ENCODE results near the gene TWIST2. TPM values are rescaled to one million over a fixed set of nuclear protein-coding genes. Genes with fewer than 3 reads are reported as not detected.

TWIST2 gene
- polyA plus RNA-seq, 5 donors = 4.0 to 6.7 (median 4.6) TPM

DNA sequence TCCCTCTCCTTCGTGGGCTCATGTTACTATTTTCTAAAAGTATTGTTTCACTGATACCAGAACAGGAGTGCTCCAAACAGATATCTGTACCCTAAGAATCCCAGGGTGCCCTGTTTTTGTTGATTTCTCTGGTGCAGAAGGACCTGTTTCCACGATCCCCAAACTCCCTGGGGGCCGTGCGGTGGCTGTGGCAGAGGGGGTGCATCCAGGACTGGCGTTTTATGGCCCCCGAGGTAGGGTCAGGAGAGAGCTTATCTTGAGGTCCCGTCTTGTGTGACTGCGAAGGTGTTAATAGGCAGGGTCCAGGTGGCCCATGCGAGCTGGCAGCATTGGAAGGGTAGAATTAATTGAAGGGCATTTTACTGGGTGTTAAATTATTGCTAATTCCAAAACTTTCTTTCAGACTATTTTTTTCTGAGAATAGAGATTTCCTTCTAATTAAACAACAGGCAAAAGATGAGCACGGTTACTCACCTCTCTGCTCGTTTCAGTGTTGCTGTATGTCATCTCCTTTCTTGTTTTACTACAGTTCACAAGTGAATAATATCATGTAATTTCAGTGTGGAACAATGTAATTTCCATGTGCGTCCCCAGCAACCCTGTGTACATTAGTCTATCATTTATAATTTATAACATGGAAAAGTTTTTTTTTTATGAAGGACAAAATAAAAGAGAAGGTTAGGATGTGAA, 8.2 kb downstream of the TWIST2 start:
- DNase-seq = no peak

DNA sequence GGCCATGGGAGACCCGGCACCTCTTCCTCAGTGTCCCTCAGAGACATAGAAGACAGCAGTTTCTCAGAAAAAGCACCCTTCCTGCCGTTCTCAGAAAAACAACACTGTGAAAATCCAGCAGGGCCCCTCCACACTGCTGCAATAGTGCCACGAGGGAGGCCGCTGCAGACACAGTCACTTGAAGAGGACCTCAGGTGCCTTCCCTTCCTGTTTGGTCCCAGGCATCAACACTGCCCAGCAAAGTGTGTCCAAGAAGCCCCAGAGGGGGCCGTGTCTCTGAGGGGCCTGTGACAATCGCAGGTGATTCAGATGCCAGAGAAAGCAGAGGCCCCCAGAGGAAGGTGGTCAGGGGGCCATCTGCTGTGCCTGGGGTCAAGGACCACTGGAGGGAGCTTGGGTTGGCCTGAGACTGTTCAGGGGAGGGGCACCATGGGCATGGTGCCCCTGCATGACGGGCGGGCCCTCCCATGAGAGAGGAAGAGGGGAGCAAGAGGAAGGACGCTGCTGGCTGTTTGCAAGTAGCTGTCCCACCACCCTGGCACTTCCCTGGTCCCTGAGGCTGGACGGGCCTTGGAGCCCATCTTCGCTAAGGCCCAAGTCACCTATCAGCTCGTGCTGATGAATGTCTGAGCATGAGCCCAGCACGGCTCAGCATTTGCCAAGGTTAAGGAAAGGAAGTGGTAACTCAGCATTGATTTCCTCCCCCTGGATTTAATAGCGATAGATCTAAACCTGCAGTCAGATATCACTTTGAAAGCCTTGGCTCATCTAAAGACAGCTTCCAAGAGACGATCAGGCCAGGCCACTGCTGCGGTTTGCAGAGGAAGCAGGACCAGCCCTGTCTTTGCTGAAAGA, 9.1 kb downstream of the TWIST2 start:
- no peak for DNase-seq

DNA sequence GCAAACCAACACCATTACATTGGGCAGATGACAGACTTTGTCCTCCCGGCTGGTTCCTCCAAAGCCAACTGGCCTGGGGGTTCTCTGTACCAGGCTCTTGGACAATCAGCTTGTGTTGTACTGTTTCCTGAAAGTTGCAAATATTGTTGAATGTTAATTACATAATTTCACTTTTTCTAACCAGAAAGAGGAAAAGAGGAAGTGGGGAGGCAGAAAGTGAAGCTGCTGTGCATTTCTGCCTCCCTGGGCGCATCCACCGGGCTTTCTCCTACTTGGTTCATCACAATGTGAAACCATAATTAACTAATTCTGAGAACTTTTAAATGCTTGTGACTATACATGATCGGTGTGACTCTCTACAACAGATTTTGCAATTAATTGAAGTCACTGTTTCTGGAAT, 10.1 kb downstream of the TWIST2 start:
- no peak for DNase-seq

DNA sequence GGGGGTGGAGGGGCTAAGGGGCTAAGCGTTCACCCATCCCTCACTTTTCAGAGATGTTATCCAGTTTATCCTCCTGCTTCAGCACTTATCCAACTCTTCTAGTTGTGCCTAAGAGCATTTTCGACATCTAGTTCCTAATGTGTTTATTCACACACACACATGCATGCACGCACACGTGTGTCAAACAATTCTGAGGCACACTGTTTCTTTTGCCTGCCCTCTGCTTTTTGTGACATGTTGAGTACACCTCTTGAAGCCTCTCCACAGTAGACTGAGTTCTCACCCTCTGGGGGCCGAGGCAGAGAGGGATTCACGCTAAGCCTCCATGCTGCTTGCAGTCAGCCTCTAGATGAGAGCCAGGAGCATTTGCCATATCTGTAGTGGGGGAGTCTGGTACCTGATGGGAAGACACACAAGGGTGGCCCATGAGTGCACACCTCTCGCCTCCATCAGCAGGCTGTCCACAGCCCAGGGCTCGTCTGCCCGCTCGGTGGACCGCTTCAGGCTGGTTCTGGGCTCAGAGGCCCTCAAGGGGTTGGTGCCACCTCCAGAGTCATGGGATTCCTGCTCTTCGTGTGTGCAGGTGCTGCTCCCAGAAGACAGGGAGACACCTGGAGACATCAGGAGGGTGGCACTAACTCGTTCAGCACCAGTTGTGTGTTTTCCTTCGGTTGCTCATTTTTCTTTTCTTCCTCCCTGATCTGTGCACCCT, 11.9 kb downstream of the TWIST2 start:
- DNase-seq = no peak

DNA sequence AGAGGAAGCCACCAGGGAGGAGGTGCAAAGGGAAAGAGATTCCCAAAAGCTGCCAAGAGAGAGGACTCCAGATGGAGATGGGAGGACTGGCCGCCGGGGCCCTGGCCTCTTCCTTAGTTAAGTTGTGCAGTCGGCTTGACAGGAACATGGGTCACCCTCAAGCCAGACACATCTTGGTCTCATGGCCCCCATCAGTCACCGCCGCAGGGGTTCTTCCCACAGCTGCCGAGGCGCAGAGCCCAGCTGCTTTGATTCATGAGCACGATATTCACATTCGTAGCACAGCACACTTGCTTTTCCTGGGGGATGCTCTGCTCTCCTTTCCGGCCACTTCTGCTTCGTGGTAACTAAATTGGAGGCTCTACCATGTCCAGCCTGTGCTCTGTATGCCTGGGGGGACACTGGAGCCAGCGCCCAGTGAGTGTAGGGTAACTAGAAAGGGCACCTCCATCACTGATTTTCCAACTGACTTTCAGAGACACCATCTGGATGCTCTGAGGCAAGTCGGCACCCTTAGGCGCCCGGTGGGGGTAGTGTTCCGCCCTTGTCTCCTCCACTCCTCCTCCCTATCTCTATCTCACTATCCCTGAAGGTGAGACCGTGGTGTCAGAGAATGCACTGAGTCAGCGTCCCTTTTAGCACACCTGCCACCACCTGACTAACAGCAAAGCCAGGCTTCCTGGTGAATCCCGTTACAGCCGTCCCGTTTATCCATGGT, 13.3 kb downstream of the TWIST2 start:
- DNase-seq = no peak

DNA sequence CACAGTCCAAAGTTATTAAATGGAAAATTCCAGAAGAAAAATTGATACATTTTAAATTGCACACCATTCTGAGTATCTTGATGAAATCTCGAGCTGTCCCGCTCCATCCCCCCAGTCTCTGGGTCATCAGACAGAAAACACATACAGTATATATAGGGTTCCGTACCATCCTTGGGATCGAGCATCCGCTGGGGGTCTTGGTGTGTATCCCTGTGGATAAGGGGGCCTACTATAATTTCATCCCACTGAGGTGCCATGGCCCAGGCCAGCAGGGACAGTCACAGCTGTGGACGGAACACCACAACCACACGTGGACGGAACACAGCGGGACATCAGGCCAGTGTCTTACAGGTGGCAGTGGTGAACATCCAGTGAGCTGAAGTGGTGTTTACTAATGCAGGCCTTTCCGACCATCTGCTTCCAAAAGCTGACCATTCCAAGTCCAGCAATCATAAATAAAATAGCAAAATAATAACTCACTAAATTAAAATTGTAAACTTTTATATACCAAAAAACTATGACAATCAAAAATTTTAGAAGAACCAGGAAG, 14.0 kb downstream of the TWIST2 start:
- DNase-seq = no peak

DNA sequence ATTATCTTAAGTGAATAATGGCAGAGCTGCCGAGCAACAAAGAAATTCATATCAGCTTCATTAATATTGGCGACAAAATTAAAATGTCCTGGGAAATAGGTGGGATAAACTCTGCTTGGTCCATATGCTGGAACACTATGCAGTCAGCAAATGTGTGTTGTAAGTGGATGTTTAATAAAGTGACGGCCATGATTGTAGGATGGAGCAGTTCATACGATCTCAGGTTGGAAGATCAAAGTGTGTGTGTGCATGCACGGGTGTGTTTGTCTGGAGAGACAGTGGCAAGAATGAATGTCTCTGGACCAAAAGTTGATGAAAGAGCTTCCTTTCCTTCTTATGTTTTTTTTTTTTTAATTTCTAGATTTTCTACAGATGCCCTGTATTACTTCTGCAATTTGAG, 14.8 kb downstream of the TWIST2 start:
- no peak for DNase-seq

DNA sequence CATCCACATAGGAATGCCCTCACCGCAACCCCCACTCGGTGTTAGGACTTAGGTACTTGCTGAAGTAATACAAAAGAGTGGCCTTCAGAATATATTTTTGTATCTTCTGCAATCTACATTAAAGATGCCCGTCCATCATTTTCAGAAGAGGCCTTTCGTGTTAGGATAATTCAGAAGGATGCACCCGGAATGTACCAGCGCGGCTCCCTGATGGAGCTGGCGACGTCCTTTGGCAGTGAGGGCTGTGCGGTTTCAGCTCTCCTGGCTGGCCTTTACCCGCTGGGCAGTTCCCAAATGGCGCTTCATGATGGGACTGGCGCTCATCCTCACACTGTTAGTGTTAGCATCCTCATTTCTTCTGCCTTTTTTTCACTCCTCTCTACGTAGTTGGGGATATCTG, 15.3 kb downstream of the TWIST2 start:
- DNase-seq = no peak

DNA sequence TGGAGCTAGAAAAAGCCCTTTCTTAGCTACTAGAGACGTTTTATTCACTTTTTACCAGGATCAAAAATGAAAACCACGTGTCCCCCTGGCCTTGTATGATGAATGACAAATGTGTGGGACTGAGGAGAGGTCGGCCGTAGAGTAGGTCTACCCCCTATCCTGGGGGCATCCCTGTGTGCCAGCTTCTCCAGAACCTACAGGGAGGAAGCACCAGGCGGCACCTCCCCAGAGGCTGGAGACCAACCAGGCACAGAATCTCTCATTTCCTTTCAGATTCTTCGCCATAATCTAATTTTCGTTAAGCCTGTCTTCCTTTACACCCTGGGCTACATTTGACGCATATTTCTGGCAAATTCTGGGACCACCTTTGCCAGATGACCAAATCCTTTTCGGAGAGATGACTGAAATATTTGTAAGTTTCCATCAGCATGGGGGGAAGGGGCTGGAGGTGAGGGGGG, 15.9 kb downstream of the TWIST2 start:
- DNase-seq = no peak

DNA sequence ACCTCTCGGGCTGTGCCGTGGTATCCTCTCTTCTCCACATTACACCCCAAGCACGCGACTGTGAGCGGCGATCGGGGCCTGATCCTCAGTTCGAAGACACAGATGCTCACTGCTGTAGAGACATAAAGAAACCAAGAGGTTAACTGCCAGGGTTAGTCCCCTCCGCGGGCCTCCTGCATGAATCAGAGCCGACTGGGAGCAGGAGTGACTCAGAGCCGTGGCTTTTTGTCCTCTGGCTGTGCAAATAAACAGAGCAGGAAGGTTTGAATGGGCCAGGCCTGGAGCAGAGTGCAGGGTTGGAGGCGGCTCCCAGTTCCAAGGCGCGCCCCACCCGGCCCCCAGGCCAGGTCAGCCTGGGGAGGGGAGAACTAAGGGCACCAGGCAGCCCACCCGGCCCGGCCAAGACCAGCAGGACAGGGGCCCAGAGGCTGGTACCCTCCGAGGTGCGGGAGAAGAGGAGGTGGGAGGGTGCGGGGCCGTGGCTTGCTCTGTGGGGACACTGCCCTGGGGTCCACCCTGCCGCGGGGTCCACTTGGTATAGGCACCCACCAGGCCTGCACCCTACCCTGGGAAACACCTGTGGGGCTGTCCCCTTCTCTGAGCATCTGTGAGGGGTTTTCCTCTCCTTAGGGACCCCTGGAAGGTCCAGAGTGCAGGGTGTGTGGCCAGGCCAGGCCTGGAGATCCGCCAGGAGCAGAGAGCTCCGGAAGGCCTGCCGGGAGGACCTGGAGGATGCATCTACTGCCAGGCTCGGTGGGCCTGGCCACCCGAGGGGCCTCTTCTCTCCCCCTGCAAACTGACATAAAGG, 16.5 kb downstream of the TWIST2 start:
- peak in 1 of 2 donors; percentile 69 for DNase-seq

DNA sequence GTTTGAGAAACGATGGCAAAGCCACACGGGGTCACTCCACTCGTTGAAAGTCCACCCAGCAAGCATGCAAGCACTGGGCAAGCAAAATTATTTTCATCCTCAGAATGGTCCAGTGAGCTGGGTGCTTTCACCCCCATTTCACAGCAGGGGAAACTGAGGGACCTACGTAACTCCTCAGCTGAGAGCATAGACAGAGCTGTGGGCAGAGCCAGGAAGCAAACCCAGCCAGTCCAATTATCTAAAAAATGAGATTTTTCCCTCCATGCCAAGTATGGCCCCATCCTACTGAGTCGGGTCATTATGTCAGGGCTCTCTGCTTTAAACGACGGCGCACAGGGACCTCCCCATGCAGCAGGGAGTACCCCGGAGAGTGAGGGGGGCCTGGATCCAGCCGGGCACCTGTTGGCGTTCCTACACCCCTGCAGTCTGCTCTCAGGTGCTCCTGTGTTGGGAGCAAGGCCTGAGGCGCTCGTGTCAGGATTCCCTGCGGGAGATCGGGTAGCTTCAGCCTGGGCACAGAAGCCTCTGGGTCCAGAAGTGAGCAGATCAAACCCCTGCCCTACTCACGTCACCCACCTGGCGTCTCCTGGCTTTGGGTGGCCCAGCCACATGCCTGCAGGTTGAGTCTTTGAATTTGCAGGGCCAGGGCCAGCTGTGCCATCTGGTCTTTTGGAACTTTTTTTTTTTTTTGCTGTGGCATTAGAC, 17.3 kb downstream of the TWIST2 start:
- DNase-seq = no peak

DNA sequence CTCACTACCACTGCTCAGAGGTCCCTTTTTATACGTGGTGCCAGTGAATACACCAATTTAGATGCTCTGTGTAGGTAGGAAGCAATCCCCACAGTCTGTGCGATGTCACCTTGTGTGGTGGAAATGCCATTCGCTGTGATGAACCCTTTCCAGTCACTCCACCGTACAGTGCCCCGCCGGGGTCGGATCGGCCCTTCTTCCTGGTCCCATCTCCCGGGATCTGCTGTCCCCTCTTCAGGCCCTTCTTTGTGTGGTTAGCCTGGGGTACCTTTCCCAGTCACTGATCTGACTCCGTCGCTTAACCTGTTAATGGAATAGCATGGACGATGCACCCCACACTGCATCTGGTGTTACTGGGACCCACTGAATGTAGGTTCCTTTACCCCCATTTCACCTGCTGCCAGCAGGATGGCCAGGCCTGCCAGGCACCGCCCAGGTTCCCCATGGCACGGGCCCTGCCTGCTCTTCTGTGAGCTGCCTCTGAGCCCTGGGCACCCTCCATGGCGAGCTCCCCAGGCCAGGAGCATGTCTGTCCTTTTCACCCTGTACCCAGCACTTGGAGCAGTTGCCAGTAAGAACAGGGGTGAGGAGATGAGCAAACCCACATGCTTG, 18.0 kb downstream of the TWIST2 start:
- no peak for DNase-seq

DNA sequence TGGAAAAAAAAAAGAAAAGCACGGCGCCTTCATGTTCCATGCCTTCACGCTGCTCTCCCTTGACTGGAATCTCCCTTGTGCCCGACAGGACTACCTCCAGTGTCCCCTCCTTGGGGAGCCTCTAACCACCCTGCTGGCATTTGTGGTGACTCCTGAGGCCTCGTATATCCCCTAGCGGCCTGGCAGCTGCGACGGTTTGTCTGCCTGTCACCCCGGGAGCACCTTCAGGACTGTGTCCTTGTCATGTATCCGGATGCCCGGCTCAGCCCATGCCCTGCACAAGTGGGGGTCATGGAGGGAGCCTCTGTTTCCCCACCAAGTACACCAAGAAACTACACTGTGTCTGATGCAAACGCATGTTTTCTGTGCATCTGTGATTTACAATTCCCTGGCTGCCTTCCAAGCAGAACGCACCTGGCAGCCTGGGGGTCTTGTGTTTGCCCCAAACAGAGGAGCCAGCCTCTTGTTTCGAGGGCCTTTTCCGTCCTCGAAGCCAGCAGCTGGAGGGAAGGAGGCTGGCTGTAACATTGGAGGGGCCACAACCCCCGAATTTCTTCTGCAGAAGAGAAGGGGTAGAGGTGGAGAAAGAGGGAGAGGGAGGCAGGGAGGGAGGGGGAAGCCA, 18.9 kb downstream of the TWIST2 start:
- DNase-seq = no peak

DNA sequence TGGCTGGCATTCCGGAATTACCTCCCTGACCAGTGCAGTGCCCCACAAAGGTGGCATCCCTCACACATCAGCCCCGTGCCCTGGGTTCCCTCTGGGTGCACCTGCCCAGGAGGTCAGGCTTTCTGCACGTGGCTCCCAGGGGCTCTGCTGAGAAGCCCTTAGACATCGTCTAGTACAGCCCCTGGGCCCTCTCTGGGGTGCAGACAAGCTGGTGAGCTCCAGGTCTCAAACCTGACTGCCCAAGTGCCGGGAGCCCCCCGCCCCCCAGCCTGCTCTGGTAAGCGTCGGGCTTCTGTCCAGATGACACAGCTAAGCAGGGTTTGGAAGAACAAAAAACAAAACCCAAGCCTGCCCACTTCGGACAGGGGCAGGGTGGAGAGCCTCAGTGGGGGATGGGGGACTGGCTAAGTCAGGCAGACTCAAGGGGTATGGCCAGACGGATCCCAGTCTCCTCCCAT, 20.2 kb downstream of the TWIST2 start:
- no peak for DNase-seq

DNA sequence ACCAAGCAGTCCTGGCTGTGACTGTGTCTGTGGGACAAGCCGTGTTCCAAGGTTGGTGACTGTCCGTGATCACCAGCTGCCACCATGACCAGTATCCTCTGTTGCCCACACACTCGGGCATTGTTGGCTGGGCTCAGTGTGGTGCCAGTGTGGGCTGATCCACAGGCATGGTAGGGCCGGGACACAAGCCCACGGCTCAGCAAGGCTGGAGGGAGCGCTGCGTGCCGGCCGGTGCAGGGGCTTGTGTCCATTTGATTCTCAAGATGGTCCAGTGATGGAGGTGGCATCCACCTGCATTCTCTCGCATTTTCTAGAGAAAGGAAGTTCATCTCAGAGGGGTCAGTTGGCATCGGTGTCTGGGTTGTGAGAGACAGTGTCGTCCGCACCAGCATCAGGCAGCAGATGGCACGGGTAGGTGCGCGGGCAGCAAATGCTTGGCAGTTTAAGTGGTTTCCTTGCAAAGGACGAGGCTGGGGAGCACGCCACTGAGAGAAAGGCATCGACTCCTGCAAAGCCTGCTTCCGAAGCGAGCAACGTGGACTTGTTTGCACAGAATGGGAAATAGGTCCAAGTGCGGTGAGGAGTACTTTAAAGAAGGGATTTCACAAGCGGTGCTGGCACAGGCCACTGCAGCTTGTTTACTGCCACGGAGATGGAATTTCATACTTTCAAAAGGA, 20.9 kb downstream of the TWIST2 start:
- DNase-seq = peak; percentile 68 to 71

DNA sequence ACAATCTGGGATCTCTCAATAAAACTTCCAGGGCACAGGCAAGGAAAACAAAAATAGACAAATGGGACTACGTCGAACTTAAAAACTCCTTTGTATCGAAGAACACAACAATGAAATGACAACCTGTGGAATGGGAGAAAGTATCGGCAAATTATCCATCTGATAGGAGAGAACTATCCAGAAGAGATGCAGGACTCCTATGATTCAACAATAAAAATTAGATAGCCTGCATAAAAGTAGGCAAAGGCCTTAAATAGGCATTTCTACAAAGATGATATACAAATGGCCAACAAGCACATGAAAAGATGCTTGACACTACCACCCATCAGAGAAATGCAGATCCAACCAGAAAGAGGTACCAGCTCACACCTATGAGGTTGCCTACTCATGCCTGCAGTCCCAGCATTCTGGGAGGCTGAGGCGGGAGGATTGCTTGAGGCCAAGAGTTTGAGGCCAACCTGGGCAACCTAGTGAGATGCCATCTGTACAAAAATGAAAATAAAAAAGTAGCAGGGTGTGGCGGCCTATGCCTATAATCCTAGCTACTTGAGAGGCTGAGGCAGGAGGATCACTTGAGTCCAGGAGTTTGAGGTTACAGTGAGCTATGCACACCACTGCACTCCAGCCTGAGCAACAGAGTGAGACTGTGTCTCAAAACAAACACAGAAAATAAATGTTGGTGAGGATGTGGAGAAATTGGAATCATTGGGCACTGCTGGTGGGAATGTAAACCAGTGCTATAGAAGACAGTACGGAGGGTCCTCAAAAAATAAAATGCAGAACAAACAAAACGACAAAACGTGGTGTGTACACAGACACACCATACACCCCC, 21.6 kb downstream of the TWIST2 start:
- DNase-seq = no peak

DNA sequence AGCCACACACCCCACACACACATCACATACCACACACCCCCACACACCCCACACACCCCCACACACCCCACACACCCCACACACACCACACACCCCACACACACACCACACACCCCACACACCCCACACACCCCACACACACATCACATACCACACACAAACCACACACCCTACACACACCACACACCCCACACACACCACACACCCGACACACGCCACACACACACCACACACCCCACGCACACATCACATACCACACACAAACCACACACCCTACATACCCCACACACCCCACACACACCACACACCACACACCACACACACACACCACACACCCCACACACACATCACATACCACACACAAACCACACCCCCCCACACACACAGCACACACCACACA, 22.4 kb downstream of the TWIST2 start:
- no peak for DNase-seq
